ENCODE data around the gene EP300.
"Not testable (repeated sequence)": the region's sequence is repeated elsewhere in the genome, so short reads cannot be mapped to it uniquely, and the experiment has no call there.

The EP300 gene

DNA sequence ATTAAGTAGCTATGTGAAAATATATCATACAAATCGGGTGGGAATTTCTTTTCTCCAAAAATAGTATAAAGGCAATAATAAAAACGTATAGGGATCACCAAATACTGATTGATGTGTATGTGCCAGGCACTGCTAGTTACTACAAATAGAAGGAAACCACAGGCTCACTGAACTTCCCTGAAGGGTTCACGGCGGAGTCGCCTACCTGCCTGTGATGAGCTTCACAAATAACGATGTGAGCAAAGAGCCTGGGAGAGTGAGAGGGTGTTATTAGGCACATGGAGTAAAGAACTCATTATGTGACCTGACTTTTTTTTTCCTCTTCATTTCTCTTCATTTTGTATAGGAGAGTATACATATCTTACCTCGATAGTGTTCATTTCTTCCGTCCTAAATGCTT lies 76.8 kb downstream of the EP300 start:
- no peak for DNase-seq

GRCh38 chr22:41171996-41172395 lies 79.6 kb downstream of the EP300 start:
- no peak for DNase-seq

- no peak for DNase-seq
Measured at GRCh38 chr22:41175546-41175945, 83.2 kb downstream of the EP300 start.

DNA sequence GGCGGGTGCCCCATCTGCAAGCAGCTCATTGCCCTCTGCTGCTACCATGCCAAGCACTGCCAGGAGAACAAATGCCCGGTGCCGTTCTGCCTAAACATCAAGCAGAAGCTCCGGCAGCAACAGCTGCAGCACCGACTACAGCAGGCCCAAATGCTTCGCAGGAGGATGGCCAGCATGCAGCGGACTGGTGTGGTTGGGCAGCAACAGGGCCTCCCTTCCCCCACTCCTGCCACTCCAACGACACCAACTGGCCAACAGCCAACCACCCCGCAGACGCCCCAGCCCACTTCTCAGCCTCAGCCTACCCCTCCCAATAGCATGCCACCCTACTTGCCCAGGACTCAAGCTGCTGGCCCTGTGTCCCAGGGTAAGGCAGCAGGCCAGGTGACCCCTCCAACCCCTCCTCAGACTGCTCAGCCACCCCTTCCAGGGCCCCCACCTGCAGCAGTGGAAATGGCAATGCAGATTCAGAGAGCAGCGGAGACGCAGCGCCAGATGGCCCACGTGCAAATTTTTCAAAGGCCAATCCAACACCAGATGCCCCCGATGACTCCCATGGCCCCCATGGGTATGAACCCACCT lies 84.7 kb downstream of the EP300 start:
- no peak for DNase-seq

DNA sequence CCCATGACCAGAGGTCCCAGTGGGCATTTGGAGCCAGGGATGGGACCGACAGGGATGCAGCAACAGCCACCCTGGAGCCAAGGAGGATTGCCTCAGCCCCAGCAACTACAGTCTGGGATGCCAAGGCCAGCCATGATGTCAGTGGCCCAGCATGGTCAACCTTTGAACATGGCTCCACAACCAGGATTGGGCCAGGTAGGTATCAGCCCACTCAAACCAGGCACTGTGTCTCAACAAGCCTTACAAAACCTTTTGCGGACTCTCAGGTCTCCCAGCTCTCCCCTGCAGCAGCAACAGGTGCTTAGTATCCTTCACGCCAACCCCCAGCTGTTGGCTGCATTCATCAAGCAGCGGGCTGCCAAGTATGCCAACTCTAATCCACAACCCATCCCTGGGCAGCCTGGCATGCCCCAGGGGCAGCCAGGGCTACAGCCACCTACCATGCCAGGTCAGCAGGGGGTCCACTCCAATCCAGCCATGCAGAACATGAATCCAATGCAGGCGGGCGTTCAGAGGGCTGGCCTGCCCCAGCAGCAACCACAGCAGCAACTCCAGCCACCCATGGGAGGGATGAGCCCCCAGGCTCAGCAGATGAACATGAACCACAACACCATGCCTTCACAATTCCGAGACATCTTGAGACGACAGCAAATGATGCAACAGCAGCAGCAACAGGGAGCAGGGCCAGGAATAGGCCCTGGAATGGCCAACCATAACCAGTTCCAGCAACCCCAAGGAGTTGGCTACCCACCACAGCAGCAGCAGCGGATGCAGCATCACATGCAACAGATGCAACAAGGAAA lies 85.4 kb downstream of the EP300 start:
- DNase-seq, result no peak

- DNase-seq, result no peak
Measured at GRCh38 chr22:41178425-41178975, 86.1 kb downstream of the EP300 start.

GRCh38 chr22:41180362-41180761 lies 88.0 kb downstream of the EP300 start:
- DNase-seq, result not testable (repeated sequence)

- no peak for DNase-seq
Measured at GRCh38 chr22:41180926-41181325, 88.5 kb downstream of the EP300 start.

DNA sequence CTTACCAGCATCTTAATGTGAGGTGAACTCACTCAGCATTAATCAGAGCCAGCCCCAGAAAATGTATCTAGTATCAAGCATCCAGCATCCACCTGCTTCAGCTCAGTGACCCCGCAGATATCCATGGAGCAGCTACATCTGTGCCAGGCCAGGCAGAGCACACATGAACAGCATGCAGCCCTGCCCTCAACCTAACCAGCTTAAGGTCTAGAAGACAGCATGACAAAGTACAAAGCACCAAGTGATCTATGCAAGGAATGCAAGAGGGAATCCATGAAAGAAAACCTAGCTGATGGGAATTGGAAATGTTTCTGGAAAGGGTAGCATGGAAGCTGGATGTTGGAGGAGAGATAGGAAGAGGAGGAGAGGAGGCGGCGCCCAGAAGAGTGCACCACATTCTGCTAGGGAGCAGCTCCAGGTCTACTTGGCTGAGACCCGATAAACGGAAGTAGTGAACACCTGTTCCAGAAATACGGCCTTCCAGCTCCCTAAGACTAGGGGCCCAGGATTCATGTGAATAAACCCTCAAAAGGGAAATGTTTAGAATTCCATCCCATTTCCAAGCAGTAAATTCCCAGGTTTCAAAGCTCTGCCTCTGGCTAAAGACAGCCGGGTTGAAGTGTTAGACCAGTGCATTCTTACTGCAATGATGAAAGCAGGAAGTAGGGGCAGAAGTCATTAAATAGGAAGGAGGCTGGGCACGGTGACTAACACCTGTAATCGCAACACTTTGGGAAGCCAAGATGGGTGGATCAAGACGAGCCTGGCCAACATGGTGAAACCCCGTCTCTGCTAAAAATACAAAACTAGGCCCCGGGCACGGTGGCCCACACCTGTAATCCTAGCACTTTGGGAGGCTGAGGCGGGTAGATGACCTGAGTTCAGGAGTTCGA lies 89.2 kb downstream of the EP300 start:
- DNase-seq, result peak; percentile 49

- DNase-seq, result no peak
Measured at GRCh38 chr22:41184679-41185078, 92.3 kb downstream of the EP300 start.

- DNase-seq, result no peak
Measured at GRCh38 chr22:41191467-41191866, 99.1 kb downstream of the EP300 start.

GRCh38 chr22:41193829-41194228 lies 101.4 kb downstream of the EP300 start:
- DNase-seq, result no peak

- peak; percentile 87 for DNase-seq
Measured at GRCh38 chr22:41197038-41197972, 104.9 kb downstream of the EP300 start.

- peak; percentile 81 for DNase-seq
Measured at GRCh38 chr22:41198027-41198580, 105.7 kb downstream of the EP300 start.

GRCh38 chr22:41201141-41201540 lies 108.7 kb downstream of the EP300 start:
- DNase-seq, result peak; percentile 60

DNA sequence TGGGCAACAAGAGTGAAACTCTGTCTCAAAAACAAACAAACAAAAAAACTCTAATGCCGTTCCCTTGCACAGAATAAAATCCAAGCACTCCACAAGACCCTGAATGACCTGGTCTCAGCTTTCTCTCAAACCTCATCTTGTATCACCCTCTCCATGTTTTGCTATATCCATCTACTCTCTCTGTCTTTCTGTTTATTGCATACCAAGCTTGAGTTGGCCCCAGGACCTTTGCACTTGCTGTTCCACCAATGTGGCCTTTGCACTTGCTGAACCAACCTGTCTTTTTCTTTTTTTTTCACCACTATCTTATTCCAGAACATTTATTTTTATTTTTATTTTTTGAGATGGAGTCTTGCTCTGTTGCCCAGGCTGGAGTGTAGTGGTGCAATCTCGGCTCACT lies 110.7 kb downstream of the EP300 start:
- no peak for DNase-seq

DNA sequence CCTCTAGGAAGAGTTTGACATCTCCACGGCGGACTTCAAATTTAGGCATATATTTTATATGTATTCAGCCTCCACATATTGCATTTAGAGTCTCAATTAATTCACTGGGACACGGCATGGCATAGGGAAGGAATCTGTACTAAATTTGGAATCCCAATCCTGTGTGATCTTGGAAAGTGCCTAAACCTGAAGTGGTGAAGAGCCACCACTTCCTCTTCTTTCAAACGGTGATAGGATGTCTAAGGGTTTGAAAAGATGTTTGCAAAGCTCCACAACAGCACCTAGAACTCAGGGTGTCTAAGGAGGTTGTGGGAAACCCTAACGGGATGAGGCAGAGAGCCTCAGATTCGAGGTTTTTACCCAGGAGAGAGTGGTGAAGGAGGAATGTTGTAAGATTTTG lies 111.7 kb downstream of the EP300 start:
- no peak for DNase-seq

GRCh38 chr22:41204992-41205900 lies 112.9 kb downstream of the EP300 start, which contains the start of gene L3MBTL2:
TSS of gene L3MBTL2 (plus strand) at chr22:41205312. CDS start at chr22:41205363, 51 bp downstream.
- peak; percentile 98 for DNase-seq

- DNase-seq, result no peak
Measured at GRCh38 chr22:41206719-41207118, 114.3 kb downstream of the EP300 start.

DNA sequence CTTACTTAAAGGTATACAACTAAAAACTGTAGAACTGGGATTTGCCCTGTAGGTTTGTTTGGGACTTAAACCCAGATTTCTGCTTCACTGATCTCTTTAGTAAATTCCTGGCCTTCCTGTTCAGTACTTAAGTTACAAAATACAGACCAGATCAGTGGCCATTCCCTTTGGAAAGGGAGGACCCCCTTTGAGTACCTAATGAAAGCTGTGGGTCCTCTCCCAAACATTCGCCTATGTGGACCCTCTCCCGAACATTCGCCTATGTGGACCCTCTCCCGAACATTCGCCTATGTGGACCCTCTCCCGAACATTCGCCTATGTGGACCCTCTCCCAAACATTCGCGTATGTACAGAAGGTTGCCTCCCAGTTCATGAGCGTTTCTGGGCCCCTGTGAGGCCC lies 123.0 kb downstream of the EP300 start:
- DNase-seq, result no peak

DNA sequence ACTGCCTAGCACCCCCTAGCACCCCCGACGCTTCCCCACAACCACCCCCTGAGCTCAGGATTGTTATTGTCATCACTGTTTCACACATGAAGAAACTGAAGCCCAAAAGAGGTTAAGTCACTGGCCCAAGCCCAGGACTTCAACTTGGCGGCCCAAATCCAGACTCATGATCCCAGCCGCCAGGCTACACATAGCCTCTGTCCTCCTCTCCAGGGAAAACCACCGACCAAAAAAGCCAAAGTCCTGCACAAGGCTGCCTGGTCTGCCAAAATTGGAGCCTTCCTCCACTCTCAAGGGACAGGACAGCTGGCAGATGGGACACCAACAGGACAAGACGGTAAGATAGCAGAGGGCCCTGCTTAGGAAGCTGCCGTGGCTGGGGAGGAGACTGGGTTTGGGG lies 123.5 kb downstream of the EP300 start:
- DNase-seq, result no peak
